Stomach (tissue), 4 donors: Measurements from ENCODE around the gene SCGN.

Experiments
- POLR2A ChIP-seq, 4 donors: fragments of 450-650 bp; IDR thresholded peaks; one replicate each; pipeline ENCODE4 v1.6.1; 2016; ENCODE audit warnings: antibody characterized with exemption in 4 of 4, control low read depth in 2 of 4, mild to moderate bottlenecking in 1 of 4, moderate library complexity in 1 of 4
- TF ChIP-seq, protein P1 (sequence below), 7 experiments: fragments of 450-650 bp in 4 of 7; fragments of 200-600 bp in 3 of 7; sonication (generic) in 3 of 7; IDR thresholded peaks; one replicate each; pipeline ENCODE4 v1.5.1; 2016 to 2019; ENCODE audit warnings: antibody characterized with exemption in 7 of 7, control low read depth in 2 of 7, mild to moderate bottlenecking in 1 of 7

DNA sequence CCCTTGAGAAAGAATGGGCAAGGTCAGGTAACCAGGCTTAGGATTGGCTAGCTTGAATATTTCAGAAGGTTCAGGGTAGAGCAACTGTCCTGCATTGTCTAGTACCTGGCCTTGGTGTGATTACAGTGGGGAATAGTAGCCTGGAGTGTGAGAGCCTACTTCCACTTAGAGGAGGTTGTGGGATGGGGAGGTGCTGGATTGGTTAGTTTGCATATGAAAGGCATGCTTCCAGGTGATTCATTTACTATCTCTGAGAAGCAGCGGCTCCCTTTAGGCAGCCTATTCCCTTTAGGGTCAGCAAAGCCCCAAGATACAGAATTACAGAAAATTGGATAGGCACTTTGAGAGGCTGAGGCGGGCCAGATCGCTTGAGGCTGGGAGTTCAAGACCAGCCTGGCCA, 25.0 kb upstream of the SCGN start:
- TF ChIP-seq, protein P1, sequence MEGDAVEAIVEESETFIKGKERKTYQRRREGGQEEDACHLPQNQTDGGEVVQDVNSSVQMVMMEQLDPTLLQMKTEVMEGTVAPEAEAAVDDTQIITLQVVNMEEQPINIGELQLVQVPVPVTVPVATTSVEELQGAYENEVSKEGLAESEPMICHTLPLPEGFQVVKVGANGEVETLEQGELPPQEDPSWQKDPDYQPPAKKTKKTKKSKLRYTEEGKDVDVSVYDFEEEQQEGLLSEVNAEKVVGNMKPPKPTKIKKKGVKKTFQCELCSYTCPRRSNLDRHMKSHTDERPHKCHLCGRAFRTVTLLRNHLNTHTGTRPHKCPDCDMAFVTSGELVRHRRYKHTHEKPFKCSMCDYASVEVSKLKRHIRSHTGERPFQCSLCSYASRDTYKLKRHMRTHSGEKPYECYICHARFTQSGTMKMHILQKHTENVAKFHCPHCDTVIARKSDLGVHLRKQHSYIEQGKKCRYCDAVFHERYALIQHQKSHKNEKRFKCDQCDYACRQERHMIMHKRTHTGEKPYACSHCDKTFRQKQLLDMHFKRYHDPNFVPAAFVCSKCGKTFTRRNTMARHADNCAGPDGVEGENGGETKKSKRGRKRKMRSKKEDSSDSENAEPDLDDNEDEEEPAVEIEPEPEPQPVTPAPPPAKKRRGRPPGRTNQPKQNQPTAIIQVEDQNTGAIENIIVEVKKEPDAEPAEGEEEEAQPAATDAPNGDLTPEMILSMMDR (IDR thresholded peaks at IDR 0.05), result no peak
- no peak for TF ChIP-seq POLR2A (IDR thresholded peaks at IDR 0.05)
